Bladder microvascular endothelial cell (primary cell): ENCODE data around the gene HAUS3. TPM values are rescaled to one million over a fixed set of nuclear protein-coding genes. Genes with fewer than 3 reads are reported as not detected.

Experiments
- total RNA-seq: library from RNA; depleted of rRNA; stranded (reverse); fragments of >200 nt; gene quantifications from 2 replicates; pipeline ENCODE4 v1.2.3, GENCODE V29; 2014

The HAUS3 gene, protein sequence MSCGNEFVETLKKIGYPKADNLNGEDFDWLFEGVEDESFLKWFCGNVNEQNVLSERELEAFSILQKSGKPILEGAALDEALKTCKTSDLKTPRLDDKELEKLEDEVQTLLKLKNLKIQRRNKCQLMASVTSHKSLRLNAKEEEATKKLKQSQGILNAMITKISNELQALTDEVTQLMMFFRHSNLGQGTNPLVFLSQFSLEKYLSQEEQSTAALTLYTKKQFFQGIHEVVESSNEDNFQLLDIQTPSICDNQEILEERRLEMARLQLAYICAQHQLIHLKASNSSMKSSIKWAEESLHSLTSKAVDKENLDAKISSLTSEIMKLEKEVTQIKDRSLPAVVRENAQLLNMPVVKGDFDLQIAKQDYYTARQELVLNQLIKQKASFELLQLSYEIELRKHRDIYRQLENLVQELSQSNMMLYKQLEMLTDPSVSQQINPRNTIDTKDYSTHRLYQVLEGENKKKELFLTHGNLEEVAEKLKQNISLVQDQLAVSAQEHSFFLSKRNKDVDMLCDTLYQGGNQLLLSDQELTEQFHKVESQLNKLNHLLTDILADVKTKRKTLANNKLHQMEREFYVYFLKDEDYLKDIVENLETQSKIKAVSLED
- 7.0 and 11.3 TPM in 2 replicates for total RNA-seq

DNA sequence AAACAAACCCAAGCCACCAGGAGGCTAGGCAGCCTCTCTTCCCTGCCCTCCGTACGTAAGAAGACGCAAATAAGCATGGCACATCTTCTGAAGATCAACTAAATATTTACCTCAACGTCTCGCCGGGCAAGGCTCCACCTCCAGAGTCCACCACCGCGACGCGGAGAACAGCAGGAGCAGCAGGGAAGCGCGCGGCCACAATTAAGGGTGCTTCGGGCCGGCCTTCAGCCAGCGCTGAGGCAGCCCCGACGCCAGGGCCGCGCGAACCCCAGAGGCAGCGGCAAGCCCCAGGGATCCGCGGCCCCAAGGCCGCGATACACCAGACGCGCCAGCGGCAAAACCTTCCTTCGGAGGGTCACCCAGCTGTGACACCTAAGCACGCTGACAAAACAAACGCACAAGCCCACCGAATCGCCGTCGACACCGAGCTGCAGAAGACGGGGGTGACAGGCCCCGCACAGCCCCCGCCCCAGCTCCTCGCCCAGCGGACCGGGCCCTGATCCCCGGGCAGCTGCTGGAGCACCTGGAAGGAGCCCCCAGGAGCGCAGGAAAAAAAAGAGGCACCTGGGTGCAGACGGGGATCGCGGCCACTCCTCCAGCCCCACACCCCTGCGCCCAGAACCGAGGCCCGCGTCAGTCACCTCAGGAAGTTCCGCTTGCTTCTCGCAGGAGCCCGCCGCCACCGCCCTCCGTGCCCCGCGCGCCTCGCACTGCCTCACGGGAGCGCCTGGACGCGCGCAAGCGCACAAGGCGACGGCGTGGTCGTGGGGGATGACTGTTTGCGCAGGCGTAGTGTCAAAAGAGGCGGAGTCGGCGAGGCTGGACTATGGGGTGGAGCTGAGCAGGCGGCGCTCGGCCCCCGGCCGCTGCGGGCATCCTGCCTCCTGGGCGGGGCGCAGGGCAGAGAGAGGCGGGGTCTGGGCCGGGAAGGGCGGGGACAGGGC lies at the start of gene HAUS3, which contains the start of gene POLN:
HAUS3 (minus strand) TSS at position 712 of the 944 bp plus-strand sequence. CDS start 1,175 bp downstream, outside the sequence.
POLN (minus strand) TSS at position 712 of the 944 bp plus-strand sequence. CDS start 12,890 bp downstream, outside the sequence.

GRCh38 chr4:2261853-2262144 lies 19.9 kb upstream of the HAUS3 start, which contains the start of gene MXD4:
MXD4 (minus strand) TSS chr4:2262109; CDS start chr4:2261980, 129 bp downstream.

Other genes with a start within 250 kb of the HAUS3 start
- 11.5 and 15.0 TPM in 2 replicates for gene NELFA, start 233.1 kb downstream of the HAUS3 start, total RNA-seq
- under 0.01 TPM in 2 replicates for gene NAT8L, start 182.8 kb downstream of the HAUS3 start, total RNA-seq
- 2.3 and 4.3 TPM in 2 replicates for gene POLN, start within 50 bp of the HAUS3 start, total RNA-seq
- gene MXD4, start 20.0 kb upstream of the HAUS3 start, total RNA-seq, result 56.8 and 79.3 TPM in 2 replicates
- gene ZFYVE28, start 176.5 kb upstream of the HAUS3 start, total RNA-seq, result 8.6 and 8.7 TPM in 2 replicates
- gene CFAP99, start 176.8 kb upstream of the HAUS3 start, total RNA-seq, result 0.16 TPM in 1 of 2 replicates, not detected in the other
- 27.7 and 51.6 TPM in 2 replicates for gene RNF4, start 227.0 kb upstream of the HAUS3 start, total RNA-seq